Measurements from ENCODE around the gene ZNF646.

Gene ZNF646

DNA sequence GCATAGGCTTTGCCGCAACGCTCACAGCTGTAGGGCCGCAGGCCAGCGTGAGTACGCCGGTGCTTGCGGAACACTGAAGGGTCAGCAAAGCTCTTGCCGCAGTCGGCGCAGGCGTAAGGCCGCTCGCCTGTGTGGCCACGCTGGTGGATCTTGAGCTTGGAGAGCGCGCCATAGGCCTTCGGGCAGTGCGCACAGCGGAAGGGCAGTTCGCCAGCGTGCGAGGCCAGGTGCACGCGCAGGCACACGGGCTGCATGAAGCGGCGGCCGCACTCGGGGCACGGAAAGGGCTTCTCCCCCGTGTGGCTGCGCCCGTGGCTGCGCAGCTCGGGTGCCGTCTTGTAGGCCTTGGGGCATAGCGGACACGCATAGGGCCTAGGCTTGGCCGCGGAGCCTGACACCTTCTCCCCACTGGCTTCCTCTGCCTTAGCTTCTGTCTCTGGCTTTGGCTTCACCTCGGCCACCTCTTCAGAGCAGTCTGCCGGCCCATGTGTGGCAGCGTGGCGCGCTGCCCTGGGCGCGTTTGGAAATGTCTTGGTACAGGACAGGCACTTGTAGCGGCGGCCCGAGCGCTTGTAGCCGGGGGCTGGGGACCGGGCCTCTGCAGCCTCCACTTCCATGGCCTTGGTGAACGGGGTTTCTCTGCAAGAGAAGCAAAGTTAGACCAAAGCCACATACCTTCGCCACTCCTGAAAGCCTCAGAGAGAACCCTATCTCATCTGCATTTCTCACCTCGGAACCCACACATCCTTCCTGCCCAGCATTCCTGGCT lies 10.2 kb upstream of the ZNF646 start:
- Histone ChIP-seq H3K27me3 (ENCODE audit: insufficient read depth, poor library complexity, severe bottlenecking) (no peaks in the 10 kb centered on the region), H3K27ac (replicated peaks) (no peak overlapping the region), H3K4me3 (replicated peaks; ENCODE audit: insufficient read depth, low read length) (no peak overlapping the region)
- DNase-seq (ENCODE audit: low read depth in 1 of 2, low spot score in 1 of 2): no peak
- no peak for TF ChIP-seq GABPA (IDR thresholded peaks at IDR 0.05; ENCODE audit: low read depth)
- TF ChIP-seq, protein P1, sequence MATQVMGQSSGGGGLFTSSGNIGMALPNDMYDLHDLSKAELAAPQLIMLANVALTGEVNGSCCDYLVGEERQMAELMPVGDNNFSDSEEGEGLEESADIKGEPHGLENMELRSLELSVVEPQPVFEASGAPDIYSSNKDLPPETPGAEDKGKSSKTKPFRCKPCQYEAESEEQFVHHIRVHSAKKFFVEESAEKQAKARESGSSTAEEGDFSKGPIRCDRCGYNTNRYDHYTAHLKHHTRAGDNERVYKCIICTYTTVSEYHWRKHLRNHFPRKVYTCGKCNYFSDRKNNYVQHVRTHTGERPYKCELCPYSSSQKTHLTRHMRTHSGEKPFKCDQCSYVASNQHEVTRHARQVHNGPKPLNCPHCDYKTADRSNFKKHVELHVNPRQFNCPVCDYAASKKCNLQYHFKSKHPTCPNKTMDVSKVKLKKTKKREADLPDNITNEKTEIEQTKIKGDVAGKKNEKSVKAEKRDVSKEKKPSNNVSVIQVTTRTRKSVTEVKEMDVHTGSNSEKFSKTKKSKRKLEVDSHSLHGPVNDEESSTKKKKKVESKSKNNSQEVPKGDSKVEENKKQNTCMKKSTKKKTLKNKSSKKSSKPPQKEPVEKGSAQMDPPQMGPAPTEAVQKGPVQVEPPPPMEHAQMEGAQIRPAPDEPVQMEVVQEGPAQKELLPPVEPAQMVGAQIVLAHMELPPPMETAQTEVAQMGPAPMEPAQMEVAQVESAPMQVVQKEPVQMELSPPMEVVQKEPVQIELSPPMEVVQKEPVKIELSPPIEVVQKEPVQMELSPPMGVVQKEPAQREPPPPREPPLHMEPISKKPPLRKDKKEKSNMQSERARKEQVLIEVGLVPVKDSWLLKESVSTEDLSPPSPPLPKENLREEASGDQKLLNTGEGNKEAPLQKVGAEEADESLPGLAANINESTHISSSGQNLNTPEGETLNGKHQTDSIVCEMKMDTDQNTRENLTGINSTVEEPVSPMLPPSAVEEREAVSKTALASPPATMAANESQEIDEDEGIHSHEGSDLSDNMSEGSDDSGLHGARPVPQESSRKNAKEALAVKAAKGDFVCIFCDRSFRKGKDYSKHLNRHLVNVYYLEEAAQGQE (IDR thresholded peaks at IDR 0.05; ENCODE audit: insufficient replicate concordance, low read depth): no peak
- TF ChIP-seq, protein P2, sequence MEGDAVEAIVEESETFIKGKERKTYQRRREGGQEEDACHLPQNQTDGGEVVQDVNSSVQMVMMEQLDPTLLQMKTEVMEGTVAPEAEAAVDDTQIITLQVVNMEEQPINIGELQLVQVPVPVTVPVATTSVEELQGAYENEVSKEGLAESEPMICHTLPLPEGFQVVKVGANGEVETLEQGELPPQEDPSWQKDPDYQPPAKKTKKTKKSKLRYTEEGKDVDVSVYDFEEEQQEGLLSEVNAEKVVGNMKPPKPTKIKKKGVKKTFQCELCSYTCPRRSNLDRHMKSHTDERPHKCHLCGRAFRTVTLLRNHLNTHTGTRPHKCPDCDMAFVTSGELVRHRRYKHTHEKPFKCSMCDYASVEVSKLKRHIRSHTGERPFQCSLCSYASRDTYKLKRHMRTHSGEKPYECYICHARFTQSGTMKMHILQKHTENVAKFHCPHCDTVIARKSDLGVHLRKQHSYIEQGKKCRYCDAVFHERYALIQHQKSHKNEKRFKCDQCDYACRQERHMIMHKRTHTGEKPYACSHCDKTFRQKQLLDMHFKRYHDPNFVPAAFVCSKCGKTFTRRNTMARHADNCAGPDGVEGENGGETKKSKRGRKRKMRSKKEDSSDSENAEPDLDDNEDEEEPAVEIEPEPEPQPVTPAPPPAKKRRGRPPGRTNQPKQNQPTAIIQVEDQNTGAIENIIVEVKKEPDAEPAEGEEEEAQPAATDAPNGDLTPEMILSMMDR (IDR thresholded peaks at IDR 0.05; ENCODE audit: insufficient read depth, low read length): no peak

- TF ChIP-seq, protein P1 (IDR thresholded peaks at IDR 0.05; ENCODE audit: insufficient replicate concordance, low read depth): no peak
- TF ChIP-seq POLR2AphosphoS5 (IDR thresholded peaks at IDR 0.05; ENCODE audit: low read depth): no peak
- TF ChIP-seq GABPA (IDR thresholded peaks at IDR 0.05; ENCODE audit: low read depth): no peak
- TF ChIP-seq, protein P2 (IDR thresholded peaks at IDR 0.05; ENCODE audit: insufficient read depth, low read length): no peak
- TF ChIP-seq SPI1 (IDR thresholded peaks at IDR 0.05; ENCODE audit: borderline replicate concordance, low read depth): no peak
- DNase-seq (ENCODE audit: low read depth in 1 of 2, low spot score in 1 of 2): no peak
- H3K27ac ChIP-seq (replicated peaks): peak overlapping the region; percentile 70
- H3K4me3 ChIP-seq (replicated peaks; ENCODE audit: insufficient read depth, low read length): no peak overlapping the region
- no peaks in the 10 kb centered on the region for H3K27me3 ChIP-seq (ENCODE audit: insufficient read depth, poor library complexity, severe bottlenecking)
These were observed 9.2 kb upstream of the ZNF646 start for GRCh38 chr16:31064882-31065461.

DNA sequence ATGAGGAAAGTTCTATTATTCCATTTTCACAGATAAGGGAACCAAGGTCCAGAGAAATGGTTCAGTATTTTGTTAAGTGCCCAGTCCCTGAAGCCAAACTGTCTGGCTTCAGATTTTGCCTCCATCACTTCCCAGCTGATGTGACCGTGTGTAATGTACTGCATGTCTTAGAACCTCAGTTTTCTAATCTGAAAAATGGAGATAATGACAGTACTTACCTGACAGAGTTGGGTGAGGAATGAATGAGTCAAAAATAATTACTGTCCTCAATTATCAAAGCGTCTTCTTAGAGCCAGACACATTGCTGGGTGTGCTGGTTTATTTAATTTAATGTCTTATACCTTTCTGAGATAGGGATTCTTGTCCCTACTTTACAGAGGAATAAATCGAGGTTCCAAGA lies 6.9 kb upstream of the ZNF646 start:
- no peak for DNase-seq (ENCODE audit: low read depth in 1 of 2, low spot score in 1 of 2)
- Histone ChIP-seq H3K27ac (replicated peaks) (no peak overlapping the region), H3K27me3 (ENCODE audit: insufficient read depth, poor library complexity, severe bottlenecking) (no peaks in the 10 kb centered on the region), H3K4me3 (replicated peaks; ENCODE audit: insufficient read depth, low read length) (no peak overlapping the region)
- TF ChIP-seq SPI1 (IDR thresholded peaks at IDR 0.05; ENCODE audit: borderline replicate concordance, low read depth) (no peak), GABPA (IDR thresholded peaks at IDR 0.05; ENCODE audit: low read depth) (no peak), POLR2AphosphoS5 (IDR thresholded peaks at IDR 0.05; ENCODE audit: low read depth) (no peak)
- TF ChIP-seq, protein P2 (IDR thresholded peaks at IDR 0.05; ENCODE audit: insufficient read depth, low read length): no peak
- TF ChIP-seq, protein P1 (IDR thresholded peaks at IDR 0.05; ENCODE audit: insufficient replicate concordance, low read depth): no peak
